NCI-H2107 treated with DMSO at 0.1 percent for 48 hours (cell line): ENCODE results near the gene SWAP70.
A peak's percentile ranks its signal among the peaks of the same experiment; 100 is the strongest.

Source experiments
- DNase-seq: peaks from one replicate; lab custom pipeline; 2025; ENCODE audit not compliant: unreplicated experiment; lab: John Stamatoyannopoulos, UW

The SWAP70 gene

DNA sequence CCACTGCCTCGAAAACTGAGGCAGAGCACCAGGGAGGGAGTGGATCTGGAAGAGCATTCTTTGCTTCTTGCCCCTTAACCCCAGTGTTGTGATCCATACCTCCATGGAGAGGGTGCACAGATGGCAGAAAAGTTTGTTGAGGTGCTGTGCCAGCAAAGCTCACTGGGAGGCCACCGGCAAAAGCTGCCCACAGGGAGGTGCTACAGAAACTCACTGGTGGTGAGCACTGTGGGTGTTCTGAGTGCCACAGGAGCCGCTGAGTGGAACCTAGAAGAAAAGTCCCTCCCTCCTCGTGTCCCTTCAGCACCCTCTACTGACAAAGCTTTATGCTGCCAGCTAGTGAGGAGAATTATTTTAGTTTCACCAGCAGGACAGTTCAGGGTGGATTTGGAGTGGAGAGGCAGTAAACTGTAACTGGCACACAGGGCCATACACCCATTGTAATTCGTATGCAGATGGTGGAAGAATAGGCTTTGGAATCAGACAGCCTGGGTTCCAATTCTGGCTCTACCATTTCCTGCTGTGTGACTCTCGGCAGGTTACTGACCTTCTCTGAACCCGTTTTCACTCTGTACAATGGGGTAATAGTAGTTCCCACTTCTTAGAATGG lies 84.6 kb downstream of the SWAP70 start:
- DNase-seq, result peak; percentile 50

- no peak for DNase-seq
These were observed 86.7 kb downstream of the SWAP70 start for GRCh38 chr11:9750551-9750950.

DNA sequence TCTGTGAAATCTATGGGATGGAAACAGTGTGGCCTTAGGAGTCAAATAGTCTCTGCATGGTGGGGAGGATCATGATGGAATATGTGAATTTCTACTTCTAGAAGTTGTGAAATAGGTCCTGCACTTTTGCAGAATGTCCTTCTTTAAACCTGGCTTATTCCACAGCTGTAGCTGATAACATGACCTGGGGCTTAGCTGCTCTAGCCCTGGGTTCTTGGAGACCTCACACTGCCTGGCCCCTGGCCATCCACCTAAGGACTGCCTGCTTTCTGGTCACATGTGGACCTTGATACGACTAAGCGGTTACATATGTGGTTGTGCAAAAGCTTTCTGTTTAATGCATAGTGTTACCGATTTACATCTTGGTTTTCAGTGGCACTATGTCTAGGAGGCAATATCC lies 88.2 kb downstream of the SWAP70 start:
- DNase-seq, result no peak

DNA sequence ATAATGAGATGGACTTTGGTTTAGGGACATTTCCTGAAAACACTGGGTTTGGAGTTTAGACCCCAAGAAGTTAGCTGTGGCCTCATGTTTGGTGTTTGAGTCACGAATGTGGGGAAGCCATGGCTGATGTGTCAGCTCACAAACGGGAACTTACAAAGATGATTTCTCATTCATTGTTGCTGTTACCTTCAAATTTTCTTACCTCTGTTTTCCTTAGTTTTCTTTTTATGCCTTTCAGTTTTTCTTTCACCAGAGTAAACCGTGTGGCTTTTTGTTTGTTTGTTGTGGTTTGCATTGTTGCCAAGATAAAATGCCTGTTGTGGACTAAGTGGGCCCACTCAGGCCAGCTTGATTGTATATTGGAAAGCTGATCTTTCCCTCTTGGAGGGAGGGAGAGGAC lies 89.1 kb downstream of the SWAP70 start:
- no peak for DNase-seq

GRCh38 chr11:9754010-9754471 lies 90.2 kb downstream of the SWAP70 start:
- DNase-seq, result no peak

DNA sequence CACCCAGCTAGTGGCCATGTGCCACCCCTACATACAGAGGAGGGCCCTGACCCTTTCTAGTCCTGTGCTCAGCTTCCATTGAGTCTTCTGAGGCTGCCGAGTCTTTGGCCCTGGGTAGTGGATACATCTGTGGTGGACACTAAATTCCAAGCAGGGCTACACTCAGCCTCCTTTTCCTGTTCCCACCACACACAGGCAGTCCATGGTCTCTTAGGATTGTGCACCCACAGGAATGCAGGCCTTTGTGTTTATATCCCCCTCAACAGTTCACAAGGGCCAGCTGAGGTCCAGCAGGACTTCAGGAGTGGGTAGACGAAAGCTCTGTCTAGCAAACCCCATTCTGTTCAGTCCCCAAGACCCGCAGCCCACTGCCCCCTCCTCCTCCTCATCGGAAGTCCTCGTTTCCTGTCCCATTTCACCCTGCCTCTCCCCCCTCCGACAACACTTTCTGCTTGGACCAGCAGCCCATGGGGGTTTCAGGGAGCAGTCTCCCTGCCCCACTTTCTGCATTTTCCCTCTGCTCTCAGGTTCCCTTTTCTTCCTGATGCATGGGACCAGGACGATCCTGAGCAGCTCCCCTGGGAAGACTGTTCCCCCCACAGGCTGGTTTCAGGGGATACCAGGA lies 91.8 kb downstream of the SWAP70 start:
- no peak for DNase-seq

GRCh38 chr11:9756461-9756860 lies 92.6 kb downstream of the SWAP70 start:
- no peak for DNase-seq

GRCh38 chr11:9756878-9757277 lies 93.0 kb downstream of the SWAP70 start:
- DNase-seq, result no peak

DNA sequence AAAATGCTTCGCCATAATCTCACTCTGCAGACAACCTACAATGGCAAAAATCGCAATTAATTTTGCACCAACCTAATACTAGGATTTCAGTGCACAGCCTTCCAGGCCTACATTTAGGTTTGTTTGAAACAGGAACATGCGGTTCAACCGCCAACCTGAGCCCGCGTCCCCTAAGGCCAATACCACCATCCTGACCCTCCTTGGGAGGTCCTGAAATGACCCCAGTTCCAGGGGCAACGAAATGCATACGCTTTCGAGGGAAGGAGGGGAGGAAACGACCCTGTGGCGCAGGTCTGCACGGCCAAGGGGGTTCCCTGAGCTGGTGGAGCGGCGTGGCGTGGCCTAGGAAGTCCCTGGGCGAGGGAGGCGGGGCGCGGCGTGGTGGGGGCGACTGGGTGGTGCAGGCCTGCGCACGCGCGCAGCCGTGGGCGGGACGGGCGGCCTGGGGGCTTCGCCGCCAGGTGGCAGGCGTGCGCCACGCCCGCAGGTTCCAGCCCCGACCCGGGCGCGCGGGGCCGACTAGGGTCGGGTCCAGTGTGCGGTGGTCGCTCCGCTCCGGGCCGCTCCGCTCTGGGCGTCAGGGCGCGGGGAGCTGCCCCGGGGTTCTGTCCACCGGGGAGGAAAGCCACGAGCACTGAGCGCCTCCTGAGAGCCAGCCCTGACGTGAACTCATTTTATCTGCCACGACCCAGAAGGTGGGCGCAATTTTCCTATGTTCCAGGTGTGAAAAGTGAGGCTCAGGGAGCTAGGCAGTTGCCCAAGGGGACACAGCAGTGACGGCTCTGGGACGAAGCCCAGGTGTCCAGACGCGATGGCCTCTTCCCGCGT lies 94.1 kb downstream of the SWAP70 start:
- peak; percentile 27 for DNase-seq

GRCh38 chr11:9758637-9759518 lies 95.0 kb downstream of the SWAP70 start:
- no peak for DNase-seq

- DNase-seq, result peak; percentile 62
These were observed 95.8 kb downstream of the SWAP70 start for GRCh38 chr11:9759519-9760192.

DNA sequence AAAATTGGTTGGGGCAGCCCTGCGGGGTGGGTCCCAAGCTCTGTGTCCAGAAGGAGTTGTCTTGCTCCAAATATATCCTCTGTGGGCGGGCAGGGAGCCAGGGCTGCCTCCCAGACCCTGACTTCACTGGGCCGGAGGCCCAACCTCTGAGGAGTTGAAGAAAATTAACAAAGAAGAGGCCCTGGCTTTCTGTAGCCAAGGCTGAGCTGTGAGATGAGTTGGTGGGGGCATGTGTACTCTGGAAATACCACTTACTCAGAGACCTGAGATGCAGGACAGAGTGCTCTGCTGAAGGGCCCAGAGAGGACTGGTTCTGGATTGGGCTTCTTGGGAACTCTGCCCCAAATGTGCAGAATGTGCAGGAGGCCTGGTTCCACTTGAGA lies 96.3 kb downstream of the SWAP70 start:
- no peak for DNase-seq

GRCh38 chr11:9761441-9761945 lies 97.6 kb downstream of the SWAP70 start:
- no peak for DNase-seq

DNA sequence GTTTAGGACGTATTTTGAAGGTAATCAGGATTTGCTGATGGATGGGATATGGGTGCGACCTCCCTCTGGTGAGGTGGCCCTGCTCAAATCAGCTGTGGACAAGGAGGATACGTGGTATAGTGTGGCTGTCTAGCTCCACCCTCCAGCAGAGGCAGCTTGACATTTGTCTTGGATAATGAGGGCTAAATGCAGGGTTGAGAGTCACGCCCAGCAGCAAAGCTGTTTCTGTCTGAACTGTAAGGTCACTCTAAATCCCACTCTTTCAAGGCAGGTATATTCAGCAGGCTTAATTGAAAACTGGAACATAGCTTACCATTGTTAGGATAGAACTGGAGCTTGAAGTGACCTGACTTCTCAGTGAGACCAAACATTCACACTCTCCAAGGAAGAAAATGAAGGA lies 98.7 kb downstream of the SWAP70 start:
- DNase-seq, result no peak

DNA sequence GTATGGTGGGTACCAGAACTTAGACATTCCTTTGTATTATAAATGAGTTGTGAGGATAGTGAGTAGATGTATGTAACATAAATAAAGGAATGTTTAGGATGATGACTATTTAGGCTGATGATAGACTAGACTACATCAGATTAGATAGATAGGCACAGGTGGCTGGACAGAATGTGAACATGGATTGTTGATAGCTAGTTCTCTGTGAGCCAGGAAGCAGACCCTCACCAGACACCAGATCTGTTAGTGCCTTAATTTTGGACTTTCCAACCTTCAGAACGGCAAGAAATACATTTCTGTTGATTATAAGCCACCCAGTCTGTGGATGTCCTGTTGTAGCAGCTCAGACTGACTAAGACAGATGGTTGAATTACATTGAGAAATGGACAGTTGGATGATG lies 99.4 kb downstream of the SWAP70 start:
- DNase-seq, result no peak

- DNase-seq, result no peak
These were observed 101.6 kb downstream of the SWAP70 start for GRCh38 chr11:9765320-9766101.

DNA sequence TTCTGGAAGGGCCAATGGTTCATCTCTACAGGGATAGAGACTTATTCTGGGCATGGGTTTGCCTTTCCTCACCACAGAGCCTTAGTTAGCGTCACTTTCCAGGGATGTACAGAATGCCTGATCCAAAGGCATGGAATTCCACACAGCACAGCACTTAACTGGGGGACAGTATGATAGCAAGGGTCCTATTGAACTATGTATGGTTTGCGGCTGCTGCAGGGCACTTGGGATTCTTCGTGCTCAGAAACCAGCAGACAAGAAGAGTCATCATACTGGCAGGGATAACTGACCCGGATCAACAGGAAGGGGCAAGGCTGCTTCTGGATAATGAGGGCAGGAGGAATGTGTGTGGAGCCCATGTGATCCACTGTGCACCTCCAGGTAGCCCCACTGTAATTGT lies 105.7 kb downstream of the SWAP70 start:
- DNase-seq, result no peak

DNA sequence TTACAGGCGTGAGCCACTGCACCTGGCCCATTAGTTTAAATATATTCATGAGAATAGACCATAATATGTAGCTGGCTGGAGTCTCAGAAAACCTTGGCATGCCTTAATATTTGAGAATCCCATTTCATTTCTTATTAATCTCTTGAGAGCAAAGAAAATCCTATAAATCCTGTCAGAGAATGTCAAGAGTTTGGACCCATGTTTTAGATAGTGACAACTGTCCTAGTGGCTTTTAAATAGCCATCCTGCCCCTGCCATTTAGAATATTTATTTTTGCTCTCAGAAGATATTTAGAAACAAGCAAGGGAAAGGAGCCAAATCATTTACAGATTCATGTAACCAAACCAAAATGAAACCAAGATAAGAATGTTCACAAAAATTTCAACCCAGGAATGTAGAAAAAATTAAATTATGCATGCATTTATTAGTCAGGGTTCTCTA lies 107.2 kb downstream of the SWAP70 start:
- no peak for DNase-seq

DNA sequence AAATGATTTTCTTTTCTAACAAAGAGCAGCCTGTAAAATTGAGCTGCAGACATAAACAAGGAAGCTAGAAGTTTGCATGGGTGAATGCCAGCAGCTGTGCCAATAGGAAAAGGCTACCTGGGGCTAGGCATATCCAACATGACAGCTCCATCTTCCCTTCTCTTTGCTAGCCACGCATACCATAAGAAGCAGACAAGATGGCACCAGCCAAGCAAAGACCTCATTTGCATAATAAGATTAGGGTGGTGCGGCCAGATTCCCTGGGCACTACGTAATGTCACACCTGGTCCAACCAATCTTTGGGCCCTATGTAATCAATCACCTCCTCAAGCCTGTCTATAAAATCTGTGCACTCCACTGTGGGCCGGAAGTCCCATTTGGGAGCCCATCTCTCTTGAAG lies 108.3 kb downstream of the SWAP70 start:
- no peak for DNase-seq

DNA sequence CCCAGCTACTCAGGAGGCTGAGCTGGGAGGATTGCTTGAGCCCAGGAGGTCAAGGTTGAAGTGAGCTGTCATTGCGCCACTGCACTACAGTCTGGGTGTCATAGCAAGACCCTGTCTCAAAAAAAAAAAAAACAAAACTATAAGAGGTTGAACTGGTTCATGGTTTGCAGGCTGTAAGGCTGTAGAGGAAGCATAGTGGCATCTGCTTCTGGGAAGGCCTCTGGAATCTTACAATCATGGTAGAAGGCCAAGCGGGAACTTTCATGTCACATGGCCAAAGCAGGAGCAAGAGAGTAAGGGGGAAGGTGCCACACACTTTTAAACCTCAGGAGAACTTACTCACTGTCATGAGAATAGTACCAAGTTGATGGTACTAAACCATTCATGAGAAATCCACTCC lies 109.6 kb downstream of the SWAP70 start:
- no peak for DNase-seq
